Gastrocnemius medialis (tissue), 4 donors: Measurements from ENCODE around the gene ECM1. TPM values are rescaled to one million over a fixed set of nuclear protein-coding genes. Genes with fewer than 3 reads are reported as not detected.

Experiments
- ATAC-seq, 2 donors: fragments of 150-250 bp; one replicate each; pipeline ENCODE4 v1.9.1; 2016
- DNase-seq, 2 donors: peaks; one replicate each; pipeline ENCODE4 v3.0.0-alpha.2; 2019
- H3K27ac ChIP-seq, 4 donors: fragments of 200-600 bp; sonication (generic); 1 replicate in 1 of 4; 2 replicates in 3 of 4; pipeline ENCODE4 v1.5.1; 2016 to 2018; ENCODE audit warnings: mild to moderate bottlenecking in 2 of 4, moderate library complexity in 1 of 4
- H3K27me3 ChIP-seq, 3 donors: fragments of 200-600 bp; sonication (generic) in 2 of 3; 1 replicate in 1 of 3; 2 replicates in 2 of 3; pipeline versions ENCODE4 v1.5.1 to v1.6.0; 2016 to 2019; ENCODE audit warnings: mild to moderate bottlenecking in 1 of 3, moderate library complexity in 1 of 3
- H3K36me3 ChIP-seq, 2 donors: fragments of 200-600 bp; sonication (generic) in 1 of 2; one replicate each; pipeline ENCODE4 v1.5.1; 2017 to 2018
- H3K4me1 ChIP-seq, 2 donors: fragments of 200-600 bp; sonication (generic) in 1 of 2; one replicate each; pipeline ENCODE4 v1.5.1; 2016 to 2017; ENCODE audit warnings: mild to moderate bottlenecking in 2 of 2
- H3K4me3 ChIP-seq, 4 donors: fragments of 200-600 bp; sonication (generic) in 3 of 4; 1 replicate in 1 of 4; 2 replicates in 3 of 4; pipeline ENCODE4 v1.5.1; 2016 to 2019; ENCODE audit warnings: mild to moderate bottlenecking in 2 of 4
- H3K9me3 ChIP-seq, 3 donors: fragments of 200-600 bp; sonication (generic) in 2 of 3; 1 replicate in 1 of 3; 2 replicates in 2 of 3; pipeline ENCODE4 v1.5.1; 2016 to 2019
- CTCF ChIP-seq, 5 experiments: fragments of 450-650 bp in 3 of 5; fragments of 200-600 bp in 2 of 5; sonication (generic) in 2 of 5; IDR thresholded peaks in 4 of 5; conservative IDR thresholded peaks in 1 of 5; 1 replicate in 4 of 5; 2 replicates in 1 of 5; pipeline ENCODE4 v1.5.1; 2016 to 2019; ENCODE audit warnings: antibody characterized with exemption in 5 of 5, mild to moderate bottlenecking in 3 of 5, moderate library complexity in 3 of 5
- POLR2A ChIP-seq, 2 donors: fragments of 450-650 bp; IDR thresholded peaks; one replicate each; pipeline ENCODE4 v1.6.1; 2017; ENCODE audit warnings: antibody characterized with exemption in 2 of 2, mild to moderate bottlenecking in 2 of 2, moderate library complexity in 2 of 2
- in situ Hi-C, 4 donors: fragments of 200-750 bp; cut with MboI; loops; one replicate each; pipeline versions ENCODE4 v1.15.0 to v1.8.0; 2017; ENCODE audit warnings: low sequenced_read_pairs in 4 of 4
- intact Hi-C: fragments of 100-400 bp; cut with DNase I; formaldehyde crosslinking; loops from one replicate; pipeline ENCODE4 v1.15.1; 2023; ENCODE audit warnings: low total_unique reads
- total RNA-seq, 4 donors: library from RNA; depleted of rRNA; stranded (reverse); fragments of >200 nt; gene quantifications; one replicate each; pipeline versions ENCODE4 v1.1.0 to v1.2.3, GENCODE V29; 2016

The ECM1 gene
- total RNA-seq, 4 donors from 2014 or later: 1.5 to 8.5 (median 5.6) TPM

DNA sequence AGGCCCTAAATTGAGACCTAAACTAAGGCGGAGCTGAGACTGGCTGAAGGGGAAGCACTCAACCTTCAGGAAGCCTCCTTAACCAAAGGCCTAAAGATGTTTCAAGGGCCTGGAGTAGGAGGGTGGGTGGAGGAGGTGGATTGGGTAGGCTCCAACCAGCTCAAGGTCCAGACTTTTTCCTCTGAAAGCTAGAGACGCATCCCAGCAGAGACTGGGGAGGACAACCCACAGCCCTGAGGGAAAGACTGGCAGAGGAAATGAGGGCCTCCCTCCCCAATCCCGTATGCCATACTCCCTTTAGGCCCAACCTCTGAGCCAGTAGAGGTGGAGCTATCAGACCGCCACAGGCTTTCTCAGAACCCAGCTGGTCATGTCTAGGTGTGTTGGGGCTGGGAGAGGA, 1.1 kb downstream of the ECM1 start:
- no peak for ATAC-seq
- Histone ChIP-seq H3K27me3 (no peaks in the 10 kb centered on the region), H3K4me3 (peak overlapping the region in 1 of 4 donors; percentile 19), H3K36me3 (peaks cover 0 to 34% of the 10 kb centered on the region in 2 donors), H3K27ac (peak overlapping the region in 2 of 4 donors; percentile 63 to 76), H3K9me3 (no peaks in the 10 kb centered on the region), H3K4me1 (peaks cover 0 to 7% of the 10 kb centered on the region in 2 donors)
- intact Hi-C loops: no loop called here
- no peak for TF ChIP-seq CTCF (IDR thresholded peaks at IDR 0.05 in 4 of 5, conservative IDR thresholded peaks at IDR 0.05 in 1 of 5)
- TF ChIP-seq POLR2A (IDR thresholded peaks at IDR 0.05): no peak
- no peak for DNase-seq
- in situ Hi-C loops: no loop called here

DNA sequence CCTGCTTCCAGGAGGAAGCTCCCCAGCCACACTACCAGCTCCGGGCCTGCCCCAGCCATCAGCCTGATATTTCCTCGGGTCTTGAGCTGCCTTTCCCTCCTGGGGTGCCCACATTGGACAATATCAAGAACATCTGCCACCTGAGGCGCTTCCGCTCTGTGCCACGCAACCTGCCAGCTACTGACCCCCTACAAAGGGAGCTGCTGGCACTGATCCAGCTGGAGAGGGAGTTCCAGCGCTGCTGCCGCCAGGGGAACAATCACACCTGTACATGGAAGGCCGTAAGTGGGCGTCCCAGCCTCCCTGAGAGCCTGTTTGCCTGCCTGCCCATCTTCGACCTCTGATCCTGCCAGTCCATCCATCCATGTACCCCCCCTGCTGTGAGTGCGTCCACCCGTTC, 3.6 kb downstream of the ECM1 start:
- Histone ChIP-seq H3K4me3 (no peak overlapping the region), H3K4me1 (peaks cover 6 to 18% of the 10 kb centered on the region in 2 donors), H3K27me3 (no peaks in the 10 kb centered on the region), H3K27ac (no peak overlapping the region), H3K36me3 (peaks cover 0 to 12% of the 10 kb centered on the region in 2 donors), H3K9me3 (no peaks in the 10 kb centered on the region)
- intact Hi-C loops (loop anchor here (10.0 kb wide), 1 partner anchor 147 kb away; the partner anchor contains the start of gene RPRD2), in situ Hi-C loops (no loop called here)
- TF ChIP-seq POLR2A (IDR thresholded peaks at IDR 0.05) (no peak), CTCF (IDR thresholded peaks at IDR 0.05 in 4 of 5, conservative IDR thresholded peaks at IDR 0.05 in 1 of 5) (no peak)
- ATAC-seq (no peak), DNase-seq (no peak)

DNA sequence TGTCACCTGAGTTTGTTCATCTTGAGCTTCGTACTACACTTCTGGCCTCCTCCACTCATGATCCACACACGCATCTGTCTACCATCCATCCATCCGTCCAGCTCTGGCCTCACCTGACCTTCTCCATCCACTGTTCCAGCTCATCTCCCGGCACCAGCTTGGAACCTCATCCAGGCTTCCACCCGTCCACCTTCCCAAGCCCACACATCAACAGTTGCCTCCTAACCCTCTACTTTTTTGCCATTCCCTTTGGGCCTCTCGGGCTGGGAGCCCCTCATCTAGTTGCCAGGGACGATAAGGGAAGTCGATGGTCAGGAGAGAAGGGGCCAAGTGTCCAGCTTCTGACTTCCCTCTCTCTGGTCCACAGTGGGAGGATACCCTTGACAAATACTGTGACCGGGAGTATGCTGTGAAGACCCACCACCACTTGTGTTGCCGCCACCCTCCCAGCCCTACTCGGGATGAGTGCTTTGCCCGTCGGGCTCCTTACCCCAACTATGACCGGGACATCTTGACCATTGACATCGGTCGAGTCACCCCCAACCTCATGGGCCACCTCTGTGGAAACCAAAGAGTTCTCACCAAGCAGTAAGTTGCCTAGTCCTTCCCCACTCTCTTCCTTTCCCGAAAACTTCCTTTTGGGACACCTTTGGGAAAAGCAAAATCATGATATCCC, 4.2 kb downstream of the ECM1 start:
- DNase-seq: no peak
- Histone ChIP-seq H3K36me3 (peaks cover 0 to 12% of the 10 kb centered on the region in 2 donors), H3K4me3 (no peak overlapping the region), H3K27me3 (no peaks in the 10 kb centered on the region), H3K9me3 (no peaks in the 10 kb centered on the region), H3K27ac (no peak overlapping the region), H3K4me1 (peaks cover 6 to 18% of the 10 kb centered on the region in 2 donors)
- in situ Hi-C loops: no loop called here
- ATAC-seq: no peak
- TF ChIP-seq CTCF (IDR thresholded peaks at IDR 0.05 in 4 of 5, conservative IDR thresholded peaks at IDR 0.05 in 1 of 5) (no peak), POLR2A (IDR thresholded peaks at IDR 0.05) (no peak)
- intact Hi-C loops: loop anchor here (10.0 kb wide), 1 partner anchor 147 kb away; the partner anchor contains the start of gene RPRD2

GRCh38 chr1:150512846-150513245, 4.9 kb downstream of the ECM1 start:
- in situ Hi-C loops: no loop called here
- Histone ChIP-seq H3K27me3 (no peaks in the 10 kb centered on the region), H3K36me3 (peaks cover 0 to 12% of the 10 kb centered on the region in 2 donors), H3K4me3 (no peak overlapping the region), H3K4me1 (peaks cover 6 to 18% of the 10 kb centered on the region in 2 donors), H3K27ac (no peak overlapping the region), H3K9me3 (no peaks in the 10 kb centered on the region)
- DNase-seq: no peak
- intact Hi-C loops: loop anchor here (10.0 kb wide), 1 partner anchor 148 kb away; the partner anchor contains the start of gene RPRD2
- TF ChIP-seq CTCF (IDR thresholded peaks at IDR 0.05 in 4 of 5, conservative IDR thresholded peaks at IDR 0.05 in 1 of 5): no peak
- no peak for TF ChIP-seq POLR2A (IDR thresholded peaks at IDR 0.05)
- ATAC-seq: no peak
